HG03045 (cell line): Measurements from ENCODE around the gene RAPGEF1.
"Not testable (repeated sequence)": the region's sequence is repeated elsewhere in the genome, so short reads cannot be mapped to it uniquely, and the experiment has no call there.

Experiments used
- ATAC-seq: cut with Tn5 transposase; IDR thresholded peaks from one replicate; pipeline ENCODE4 v1.9.1; 2021; ENCODE audit warnings: mild to moderate bottlenecking, moderate library complexity; ENCODE audit not compliant: unreplicated experiment

RAPGEF1 gene

DNA sequence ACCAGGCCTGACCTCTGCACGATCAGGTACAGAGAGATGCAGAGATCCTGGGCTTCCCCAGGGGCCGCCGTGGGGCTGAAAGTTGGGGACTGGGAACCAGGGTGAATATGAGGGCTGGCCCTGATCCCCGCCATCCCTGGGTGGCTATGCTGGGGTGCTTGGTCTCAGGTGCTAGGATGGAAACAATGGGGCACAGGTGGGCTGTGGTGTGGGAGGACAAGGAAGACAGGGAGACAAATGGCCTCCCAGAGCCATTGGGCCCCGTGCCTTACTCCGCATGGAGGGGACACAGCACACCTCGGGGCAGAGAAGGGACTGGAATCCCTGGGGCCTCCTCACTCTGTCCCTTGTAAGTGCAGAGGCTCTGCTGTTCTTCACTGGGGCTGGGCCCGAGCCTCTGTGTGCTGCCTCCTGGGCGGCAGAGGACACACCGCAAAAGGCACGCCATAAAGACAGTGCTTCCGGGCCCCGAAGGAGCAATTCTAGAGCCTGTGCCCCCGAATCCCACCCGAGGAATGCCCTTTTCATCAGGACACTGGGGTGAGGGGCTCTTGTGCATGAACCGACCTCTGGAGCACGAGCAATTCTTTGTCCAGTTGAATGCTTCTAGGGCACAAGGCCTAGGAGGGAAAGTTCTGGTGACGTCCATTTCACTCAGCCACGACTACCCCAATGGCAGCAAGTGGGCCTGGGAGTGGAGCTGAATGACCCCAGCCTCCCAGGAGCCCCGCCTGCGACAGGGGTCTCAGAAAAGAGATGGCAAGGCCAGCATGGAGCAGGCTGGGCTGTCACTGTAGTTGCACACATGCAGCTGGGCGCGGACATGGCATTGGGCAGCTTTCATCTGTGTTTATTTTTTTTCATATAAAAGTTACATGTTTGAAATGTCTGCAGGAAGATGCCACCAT is 163.7 kb downstream of the RAPGEF1 start:
- ATAC-seq: no peak

DNA sequence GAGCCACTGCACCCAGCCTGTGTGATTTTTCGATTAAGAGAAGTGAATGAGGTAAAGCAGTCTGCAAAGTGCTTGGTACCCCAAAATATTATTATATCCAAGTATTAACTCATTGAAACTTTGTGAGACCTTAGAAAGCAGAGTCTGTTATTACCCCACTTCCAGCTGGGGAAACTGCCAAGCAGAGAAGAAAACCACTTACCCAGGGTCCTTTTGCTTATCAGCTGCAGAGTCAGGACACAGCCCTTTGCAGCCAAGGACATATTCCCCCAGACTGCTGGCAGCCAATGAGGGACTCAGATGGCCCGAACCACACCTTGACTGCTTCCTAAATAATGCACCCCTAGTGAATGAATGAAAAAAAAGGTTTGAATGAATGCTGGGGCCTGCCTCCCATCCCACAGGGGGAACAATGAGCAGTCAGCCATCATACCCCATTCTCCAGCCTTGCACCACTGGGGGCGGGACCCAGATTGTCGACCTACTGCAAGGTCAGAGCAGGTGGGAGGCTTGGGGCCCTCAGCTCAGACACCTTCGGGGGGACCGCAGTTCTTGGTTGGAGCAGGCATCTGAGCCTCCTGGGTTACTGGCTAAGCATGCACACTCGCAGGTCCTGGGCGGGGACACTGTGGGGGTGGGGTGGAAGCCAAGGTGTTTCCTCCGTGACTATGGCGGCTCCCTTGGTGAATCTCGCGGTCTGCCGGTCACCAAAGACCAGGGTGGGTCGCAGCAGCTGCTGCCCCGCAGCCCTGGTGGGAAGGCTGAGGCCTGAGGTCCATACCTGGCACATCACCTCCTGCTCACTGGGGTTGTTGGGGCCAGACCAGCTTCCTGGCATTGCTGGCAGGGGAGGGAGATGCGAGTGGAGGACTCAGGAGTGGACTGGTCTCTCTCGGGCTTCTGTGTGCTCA is 164.9 kb downstream of the RAPGEF1 start:
- ATAC-seq: no peak

DNA sequence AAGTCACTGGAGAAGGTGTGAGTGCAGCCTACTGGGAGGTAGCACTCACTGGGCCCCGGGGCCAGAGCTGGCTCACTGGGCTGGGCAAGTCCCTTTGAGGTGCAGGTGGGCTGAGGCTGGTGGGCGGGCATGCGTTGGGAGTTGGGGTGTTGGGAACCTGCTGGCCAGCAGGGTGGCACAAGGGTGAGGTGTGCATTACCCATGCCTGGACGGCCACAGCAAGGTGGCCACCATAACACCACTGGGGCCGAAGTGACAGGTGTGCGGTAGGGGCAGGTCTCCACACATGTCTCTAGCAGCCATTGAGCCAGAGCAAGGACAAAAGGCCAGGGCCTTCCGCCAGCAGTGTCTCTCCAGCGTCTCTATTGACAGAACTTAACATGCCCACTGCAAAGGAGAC is 172.0 kb downstream of the RAPGEF1 start:
- ATAC-seq: no peak

DNA sequence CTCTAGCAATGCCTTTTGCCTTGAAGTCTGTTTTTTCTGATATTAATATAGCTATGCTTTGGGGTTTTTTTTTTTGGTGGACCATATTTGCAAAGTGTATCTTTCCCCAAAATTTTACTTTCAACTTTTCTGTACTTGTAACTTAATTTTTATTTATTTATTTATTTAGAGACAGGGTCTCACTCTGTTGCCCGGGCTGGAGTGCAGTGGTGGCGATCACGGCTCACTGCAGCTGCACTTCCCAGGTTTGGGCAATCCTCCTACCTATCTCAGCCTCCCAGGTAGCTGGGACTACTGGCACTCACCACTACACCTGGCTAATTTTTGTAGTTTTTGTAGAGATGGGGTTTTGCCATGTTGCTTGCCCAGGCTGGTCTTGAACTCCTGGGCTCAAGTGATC is 173.7 kb downstream of the RAPGEF1 start:
- no peak for ATAC-seq

DNA sequence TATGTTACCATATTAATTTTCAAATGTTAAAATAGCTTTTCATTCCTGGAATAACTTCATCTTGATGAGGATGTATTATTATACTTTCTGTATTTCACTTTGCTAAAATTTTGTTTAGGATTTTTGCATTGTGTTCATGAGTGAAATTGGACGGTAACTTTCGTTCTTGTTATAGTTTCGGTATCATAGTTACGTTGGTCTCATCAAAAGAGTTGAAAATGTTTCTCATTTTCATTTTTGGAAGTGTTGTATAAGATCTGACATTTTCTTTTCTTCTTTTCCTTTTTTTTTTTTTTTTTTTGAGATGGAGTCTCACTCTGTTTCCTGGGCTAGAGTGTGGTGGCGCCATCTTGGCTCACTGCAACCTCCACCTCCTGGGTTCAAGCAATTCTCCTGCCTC is 174.5 kb downstream of the RAPGEF1 start:
- ATAC-seq: no peak

DNA sequence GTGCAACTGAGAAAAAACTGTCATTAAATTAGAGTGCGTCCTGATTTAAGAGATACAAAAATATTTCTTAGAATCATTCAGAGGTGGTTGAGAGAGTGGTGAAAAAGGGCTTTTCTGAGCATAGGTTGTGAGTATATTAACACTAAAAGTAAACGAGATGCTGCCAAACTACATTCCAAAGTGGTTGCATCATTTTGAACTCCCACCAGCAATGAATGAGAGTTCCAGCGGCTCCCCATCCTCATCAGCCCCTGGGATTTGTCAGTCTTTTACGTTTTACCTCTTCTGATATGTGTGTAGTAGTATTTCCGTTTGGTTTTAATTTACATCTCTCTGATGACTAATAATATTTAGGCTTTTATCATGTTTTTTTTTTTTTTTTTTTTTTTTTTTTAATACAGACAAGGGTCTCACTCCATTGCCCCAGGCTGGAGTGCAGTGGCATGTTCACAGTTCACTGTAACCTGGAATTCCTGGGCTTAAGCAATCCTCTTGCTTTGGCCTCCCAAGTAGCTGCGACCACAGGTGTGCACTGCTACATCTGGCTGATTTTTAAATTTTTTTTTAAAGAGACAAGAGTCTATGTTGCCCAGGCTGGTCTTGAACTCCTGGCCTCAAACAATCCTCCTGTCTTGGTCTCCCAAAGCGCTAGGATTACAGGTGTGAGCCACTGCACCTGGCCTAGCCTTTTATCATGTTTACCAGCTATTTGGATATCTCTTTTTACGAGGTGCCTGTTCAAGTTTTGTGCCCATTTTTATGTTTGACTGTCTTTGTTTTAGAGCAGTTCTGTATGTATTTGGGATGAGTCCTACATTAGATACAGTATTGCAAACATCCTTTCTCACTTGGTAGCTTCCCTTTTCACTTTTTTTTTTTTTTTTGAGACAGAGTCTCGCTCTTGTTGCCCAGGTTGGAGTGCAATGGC is 177.6 kb downstream of the RAPGEF1 start:
- ATAC-seq: no peak

DNA sequence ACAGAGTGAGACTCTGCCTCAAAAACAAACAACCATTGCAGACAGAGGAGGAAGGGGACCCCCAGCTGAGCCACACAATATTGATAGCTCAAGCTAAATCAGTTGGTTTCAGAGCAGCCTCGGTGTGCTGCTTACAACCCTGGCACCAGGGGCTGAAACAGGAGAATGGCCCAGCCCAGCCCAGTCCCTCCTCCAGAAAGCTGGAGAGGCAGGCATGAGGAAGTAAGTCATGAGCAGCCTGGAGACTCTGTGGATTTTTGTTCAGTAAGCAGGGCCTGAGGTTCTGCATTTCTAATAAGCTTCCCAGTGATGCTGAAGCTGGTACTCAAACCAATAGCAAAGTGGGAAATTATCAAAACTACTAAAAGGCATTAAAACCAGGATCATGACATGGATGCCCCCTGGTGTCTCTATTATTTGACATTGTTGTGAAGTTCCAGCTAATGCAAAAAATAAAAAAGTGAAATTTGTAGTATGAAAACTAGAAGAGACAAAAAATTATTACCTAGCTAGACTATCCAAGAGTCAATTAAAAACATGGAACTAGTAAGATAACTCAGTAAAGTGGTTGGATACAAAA is 180.4 kb downstream of the RAPGEF1 start:
- no peak for ATAC-seq

DNA sequence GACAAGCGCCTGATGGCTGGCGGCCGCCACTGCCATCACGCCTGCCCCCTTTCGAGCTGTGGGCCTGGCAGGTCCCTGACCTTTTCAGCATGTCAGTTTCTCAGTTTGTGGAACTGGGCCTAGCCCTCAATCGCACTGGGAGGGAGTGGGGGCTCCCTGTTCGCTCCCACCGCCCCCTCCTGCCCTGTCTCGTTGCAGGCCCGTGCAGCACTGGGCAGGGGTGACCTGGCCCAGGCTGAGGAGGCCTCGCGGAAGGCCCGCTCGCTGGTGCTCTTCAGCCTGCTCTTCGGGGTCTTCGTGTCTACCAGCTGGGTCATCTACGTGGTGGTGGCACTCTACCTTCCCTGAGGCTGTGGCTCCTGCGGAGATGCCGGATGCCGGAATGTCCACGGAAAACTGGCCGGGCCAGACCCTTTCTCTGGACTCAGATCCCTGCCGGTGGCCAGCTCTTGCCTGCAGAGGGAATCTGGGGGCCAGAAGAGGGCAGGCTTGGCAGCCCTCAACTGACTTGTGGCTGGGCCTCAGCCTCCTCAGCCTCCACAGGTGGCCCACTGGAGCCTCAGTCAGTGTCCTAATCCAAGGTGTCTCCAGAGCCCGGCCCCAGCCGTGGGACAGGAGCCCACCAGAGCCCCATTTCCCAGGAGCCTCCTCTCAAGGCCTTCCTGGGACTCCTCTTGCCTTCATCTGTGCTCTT is 181.9 kb downstream of the RAPGEF1 start:
- no peak for ATAC-seq

DNA sequence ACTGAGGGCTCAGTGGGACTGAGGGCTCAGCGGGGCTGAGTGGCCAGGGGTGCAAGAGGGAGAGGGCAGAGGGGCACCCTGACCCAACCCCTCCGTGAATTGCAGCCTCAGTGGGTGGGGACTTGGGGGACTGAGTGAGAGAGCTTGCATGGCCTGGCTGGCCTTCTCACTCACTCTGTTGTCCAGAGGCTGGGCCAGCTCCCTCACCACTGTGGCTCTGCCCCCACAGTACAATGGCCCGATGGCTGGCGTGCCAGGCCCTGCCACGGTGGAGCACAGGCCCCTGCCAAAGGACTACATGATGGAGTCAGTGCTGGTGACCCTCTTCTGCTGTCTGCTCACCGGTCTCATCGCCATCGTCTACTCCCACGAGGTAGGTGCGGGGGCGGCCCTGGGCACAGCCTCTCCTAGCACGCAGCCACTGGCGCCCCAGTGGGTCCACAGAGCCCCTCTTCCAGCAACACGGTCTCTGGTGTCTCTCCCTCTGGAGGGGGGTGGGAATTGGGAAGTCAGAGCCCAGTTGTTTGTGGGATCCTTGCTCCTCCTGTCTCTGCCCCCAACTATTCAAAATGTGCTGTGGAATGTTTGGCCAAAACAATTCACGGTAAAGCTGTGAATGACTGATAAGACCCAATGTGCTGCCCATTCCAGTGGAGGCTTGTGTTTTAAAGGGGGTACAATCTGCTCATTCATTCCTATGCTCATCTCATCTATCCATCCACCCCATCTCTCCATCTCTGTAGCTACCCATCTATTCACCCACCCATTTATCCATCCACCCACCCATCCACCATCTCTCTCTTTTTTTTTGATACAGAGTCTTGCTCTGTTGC is 183.8 kb downstream of the RAPGEF1 start:
- ATAC-seq: no peak

DNA sequence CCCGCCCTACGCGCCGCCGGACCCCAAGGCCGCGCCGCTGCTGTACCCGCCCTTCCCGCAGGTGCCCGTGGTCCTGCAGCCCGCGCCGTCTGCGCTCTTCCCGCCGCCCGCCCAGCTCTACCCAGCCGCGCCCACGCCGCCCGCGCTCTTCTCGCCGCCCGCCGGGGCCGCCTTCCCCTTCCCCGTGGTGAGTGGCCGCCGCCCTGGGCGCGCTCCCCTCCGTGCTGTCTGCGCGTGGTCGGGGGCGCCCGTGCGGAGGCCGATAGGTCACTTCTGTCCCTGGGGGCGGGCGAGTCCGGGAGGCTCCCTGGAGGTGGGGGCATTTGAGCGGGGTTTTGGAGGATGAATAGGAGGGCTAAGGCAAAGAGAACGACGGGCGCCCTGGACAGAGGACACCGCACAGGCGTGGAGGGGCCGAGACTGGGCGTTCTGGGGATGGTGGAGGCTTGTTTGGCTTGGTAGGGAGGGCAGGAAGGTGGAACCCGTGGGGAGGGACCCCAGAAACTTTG is 185.0 kb downstream of the RAPGEF1 start:
- ATAC-seq: no peak

DNA sequence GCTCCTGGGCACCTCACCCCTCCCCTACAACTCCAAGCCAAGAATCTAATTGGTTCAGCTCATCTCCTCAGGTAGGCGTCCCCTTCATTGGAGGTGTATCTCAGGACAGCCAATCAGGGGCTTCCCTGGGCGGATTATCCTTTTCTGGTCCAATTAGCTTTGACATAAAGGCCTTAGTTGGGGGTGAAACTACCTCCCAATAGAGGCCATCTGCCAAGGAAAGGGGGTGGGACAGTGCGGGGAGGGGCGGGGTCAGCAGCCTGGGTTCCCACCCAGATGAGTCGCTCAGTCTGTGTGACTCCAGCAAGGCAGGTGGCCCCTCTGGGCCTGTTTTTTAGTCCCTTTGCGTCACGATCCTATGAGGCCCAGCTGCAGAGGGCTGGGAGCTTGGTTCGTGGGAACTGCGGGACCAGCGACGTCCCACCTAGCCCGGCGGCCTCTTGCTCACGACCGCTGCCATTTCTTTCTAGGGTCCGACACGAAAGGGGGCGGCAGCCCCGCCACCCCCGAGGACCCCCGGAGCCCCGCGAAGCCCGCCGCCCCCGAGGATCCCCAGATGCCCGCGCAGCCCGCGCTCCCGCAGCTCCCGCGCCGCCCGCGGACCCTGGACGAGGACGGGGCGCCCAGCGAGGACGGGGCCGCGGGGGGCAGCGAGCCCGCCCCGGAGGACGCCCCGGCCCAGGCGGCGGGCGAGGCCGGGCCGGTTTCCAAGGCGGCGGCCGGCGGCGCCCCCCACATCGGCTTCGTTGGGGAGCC is 185.6 kb downstream of the RAPGEF1 start:
- ATAC-seq: no peak

DNA sequence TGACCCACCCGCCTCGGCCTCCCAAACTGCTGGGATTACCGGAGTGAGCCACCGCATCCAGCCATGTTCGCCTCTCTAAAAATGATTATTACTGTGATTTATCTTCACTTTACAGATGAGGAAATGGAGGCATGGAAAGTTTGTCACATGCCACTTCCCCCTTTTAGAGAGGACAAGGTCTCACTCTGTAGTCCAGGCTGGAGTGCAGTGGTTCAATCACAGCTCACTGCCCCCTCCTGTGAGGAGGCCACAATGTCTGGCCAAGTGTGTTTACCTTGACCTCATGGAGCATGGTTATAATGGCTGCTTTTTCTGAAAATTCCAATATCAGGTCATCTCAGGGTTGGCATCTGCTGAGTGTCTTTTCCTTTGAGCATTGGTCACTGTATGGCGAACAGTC is 187.8 kb downstream of the RAPGEF1 start:
- ATAC-seq: no peak

DNA sequence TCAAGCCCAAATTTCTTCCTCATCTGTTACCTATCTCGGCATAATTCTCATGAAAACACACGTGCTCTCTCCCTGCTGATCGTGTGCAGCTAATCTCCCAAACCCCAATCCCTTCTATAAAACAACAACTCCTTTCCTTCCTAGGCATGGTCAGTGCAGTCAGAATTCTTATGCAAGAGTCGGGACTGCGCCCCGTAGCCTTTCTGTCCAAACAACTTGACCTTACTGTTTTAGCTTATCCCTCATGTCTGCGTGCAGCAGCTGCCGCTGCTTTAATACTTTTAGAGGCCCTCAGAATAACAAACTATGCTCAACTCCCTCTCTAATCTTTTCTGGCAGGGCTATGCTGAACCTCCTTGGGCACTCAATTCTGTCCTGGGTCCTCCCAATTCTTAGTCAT is 189.4 kb downstream of the RAPGEF1 start:
- not testable (repeated sequence) for ATAC-seq

DNA sequence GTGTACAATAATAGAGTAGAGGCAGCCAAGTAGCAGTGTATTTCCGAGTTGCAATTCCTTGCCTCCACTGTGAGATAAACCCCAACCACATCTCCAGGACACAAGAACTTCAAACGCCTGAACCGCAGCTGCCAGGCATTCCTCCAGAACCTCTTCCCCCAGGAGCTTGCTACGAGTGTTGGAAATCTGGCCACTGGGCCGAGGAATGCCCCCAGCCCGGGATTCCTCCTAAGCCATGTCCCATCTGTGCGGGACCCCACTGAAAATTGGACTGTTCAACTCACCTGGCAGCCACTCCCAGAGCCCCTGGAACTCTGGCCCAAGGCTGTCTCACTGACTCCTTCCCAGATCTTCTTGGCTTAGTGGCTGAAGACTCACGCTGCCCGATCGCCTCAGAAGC is 190.7 kb downstream of the RAPGEF1 start:
- ATAC-seq: not testable (repeated sequence)

DNA sequence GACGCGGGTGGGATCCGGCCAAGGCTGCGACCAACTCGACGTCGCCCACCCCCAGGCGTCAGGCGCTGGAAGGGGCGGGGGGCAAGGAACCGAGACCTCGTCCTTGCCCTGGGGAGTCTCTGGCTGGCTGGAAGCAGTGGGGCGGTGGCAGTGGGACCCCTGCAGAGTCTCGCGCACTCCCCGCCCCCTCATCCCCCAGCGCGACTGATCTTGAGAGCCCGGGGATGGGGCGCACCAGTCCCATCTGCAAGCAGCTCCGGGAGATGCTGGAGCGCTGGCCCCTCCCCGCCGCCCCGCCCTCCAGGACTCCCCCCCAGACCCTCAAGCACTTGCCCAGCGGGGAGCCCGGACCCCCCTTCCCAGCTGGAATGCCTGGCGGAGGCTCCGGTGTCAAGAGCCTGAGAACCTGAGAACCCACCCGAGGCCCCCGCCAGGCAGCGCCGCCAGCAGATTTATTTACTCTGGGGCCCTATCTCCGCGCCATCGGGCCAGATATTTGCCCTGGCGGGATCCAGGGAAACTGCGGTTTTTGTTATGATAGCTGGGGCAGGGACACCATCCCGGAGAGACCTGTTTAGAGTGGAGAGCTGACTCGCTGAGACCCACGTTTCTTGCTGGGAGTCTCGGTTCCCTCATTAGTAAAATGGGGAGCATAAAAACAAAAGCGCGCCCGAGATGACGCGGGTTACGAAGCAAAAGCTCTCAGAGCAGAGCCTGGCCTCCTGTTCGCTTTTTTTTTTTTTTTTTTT is 193.4 kb downstream of the RAPGEF1 start:
- no peak for ATAC-seq

DNA sequence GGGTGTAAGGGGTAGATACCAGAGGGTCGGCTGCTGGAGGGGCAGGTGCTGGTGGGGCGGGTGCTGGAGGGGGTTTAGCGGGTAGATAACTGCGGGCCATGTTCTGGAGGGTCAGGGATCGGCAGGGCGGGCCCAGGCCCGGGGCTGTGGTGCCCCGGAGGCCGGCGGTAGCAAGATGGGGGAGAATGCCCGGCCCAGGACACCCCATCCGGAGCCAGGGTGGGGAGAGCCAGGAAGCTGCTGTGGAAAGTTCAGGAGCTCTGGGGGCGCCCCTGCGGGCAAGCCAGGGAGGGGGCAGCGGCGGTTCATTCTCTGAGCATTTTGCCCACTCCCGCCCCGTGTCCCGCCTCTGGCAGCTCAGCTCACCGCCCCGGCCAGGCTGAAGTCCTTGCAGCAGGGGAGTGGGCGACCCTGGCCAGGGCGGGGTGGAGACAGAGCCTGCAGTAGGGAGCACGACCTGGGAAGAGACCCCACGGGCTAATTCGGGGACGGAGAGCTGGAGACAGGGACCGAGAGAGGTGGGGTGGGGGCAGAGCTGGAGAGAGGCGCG is 194.0 kb downstream of the RAPGEF1 start:
- ATAC-seq: no peak
